NCI-H345 (cell line): ENCODE results near the gene EML5.
A peak's percentile ranks its signal among the peaks of the same experiment; 100 is the strongest.
"Not testable (repeated sequence)": the region's sequence is repeated elsewhere in the genome, so short reads cannot be mapped to it uniquely, and the experiment has no call there.

Experiments
- DNase-seq: peaks from one replicate; lab custom pipeline; 2025; lab: John Stamatoyannopoulos, UW

The EML5 gene

GRCh38 chr14:88792473-88793258 is at the start of gene EML5:
TSS of gene EML5 (minus strand) at chr14:88792953. CDS start at chr14:88792503, 450 bp downstream.
- peak; percentile 83 for DNase-seq

DNA sequence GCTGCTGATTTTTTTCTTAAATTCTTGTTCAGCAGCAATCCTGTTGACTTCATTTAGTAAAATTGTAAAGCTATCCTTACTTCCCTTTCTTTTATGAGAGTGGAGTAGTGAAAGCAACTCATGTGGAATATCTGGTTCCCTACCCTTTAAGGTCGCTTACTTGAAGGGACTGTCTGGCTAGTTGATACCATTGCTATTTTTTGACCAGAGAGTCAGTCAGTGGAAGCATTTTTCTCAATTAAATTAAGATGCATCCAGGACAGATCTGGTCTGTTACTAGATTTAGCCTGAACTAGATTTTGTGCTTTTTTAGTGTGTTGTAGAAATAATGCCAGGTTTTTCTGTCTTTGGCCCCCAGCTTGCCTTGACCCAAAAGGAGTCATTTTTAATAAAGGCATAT is 49.7 kb upstream of the EML5 start:
- no peak for DNase-seq

GRCh38 chr14:88841741-88842140 is 49.0 kb upstream of the EML5 start:
- DNase-seq: no peak

DNA sequence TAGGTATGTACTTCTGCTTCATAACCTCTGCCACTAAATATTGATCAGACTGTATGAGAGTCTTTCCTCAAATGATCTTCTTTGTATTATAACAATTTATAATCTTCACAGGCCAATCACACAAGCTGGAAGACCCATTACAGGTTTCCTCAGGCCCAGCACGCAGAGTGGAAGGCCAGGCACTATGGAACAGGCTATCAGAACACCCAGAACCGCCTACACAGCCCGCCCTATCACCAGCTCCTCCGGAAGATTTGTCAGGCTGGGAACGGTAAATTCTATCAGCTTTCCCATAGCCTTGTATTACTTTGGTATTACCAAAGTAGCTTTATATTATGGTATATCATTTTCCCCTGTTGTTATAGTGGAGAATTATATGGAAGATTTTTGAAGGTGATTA is 48.2 kb upstream of the EML5 start:
- no peak for DNase-seq

GRCh38 chr14:88838015-88838414 is 45.3 kb upstream of the EML5 start:
- DNase-seq: no peak

GRCh38 chr14:88837495-88837894 is 44.7 kb upstream of the EML5 start:
- no peak for DNase-seq

GRCh38 chr14:88835661-88836060 is 42.9 kb upstream of the EML5 start:
- DNase-seq: no peak

DNA sequence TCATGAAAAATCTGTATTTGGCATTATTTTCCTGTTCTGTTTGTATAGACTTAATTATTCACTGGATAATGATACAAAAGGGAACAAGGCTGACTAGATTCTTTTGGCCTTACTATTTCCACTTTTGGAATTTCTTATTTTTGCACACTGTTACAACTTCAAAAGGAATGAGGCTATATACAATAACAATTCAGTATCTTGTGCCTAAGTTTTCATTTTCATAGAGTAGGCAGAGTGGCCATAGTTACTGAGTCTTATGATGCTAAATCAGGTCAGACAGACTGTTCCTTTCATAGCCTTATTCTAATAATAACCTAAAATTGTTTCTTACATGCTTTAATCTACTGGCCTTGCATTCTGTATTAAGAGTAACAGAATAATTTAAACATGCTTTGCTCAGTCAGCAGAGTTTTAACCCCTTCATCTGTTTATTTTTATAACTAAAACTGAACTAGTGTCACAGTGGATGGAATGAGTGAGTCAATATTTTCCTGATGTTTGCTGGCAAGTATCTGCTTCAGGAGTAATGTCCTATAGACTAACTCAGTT is 42.2 kb upstream of the EML5 start:
- DNase-seq: no peak

DNA sequence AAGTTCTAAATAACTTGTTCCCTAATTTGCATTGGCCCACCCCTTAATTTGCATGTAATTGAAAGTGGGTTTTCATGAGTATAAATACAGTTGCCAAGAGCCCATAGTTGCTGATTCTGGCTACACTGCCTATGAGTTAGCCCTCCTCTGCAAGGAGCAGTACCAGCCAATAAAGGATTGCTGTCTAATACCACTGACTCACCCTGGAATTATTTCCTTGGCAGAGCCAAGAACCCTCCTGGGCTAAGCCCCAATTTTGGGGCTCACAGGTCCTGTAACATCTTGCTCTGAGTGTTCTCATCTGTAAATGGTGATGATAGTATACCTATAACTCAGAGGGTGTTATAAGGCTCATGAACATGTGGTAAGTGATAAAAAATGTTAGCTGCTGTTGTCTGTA is 38.5 kb upstream of the EML5 start:
- no peak for DNase-seq

GRCh38 chr14:88829685-88830302 is 37.0 kb upstream of the EML5 start:
- no peak for DNase-seq

DNA sequence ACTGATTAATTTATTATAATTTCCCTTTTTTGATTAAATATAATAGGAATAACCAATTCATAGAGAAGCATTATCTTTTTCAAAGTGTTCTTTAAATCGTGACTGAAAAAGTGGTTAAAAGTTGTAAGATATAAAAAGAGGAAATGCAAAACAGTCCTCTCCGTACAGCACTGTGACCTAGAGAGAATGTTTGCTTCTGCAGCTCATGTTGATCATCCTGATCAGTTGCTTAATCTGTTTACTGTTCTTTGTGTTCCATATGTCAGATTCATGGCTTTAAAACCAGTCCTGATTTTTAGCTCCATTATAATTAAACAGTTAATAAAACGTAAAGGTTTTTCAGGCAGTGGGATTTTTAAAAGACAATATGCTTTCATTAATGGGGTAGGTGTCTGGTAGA is 36.4 kb upstream of the EML5 start:
- no peak for DNase-seq

DNA sequence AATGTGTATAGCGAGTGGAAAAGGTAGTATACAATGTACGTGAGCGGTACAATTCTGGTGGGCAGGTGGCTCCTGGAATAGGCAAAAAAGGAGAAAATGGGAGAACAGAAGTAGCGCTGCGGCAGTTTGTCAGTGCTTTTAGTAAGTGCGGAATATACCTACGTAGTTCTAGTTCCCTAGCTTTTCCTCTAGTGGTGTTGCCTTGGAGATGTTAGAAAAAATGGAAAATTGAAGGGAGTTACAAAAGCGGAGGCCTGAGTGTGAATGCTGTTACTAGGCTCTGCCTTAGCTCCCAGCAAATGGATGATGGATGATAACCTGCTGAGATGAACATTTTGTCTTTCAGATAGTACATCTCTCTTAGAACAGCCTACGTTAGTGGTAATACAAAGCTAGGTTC is 32.8 kb upstream of the EML5 start:
- DNase-seq: no peak

DNA sequence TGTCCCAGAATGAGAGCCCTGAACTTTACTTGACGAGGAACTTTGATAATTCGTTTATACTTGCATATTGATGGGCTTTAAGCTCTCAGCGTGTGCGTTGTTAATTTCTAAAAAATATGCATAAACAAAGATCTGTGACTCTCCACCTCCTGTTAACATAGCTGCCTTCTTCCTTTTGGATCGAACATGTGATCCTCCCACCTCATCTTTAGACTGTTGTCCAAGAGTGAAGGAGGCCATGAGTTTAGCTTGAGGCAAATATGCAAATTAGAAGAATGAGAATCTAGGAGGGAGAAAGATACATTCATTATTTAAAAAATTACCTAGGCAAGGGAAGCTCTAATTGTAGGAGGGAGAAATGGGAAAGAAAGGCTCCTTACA is 32.3 kb upstream of the EML5 start:
- DNase-seq: no peak

GRCh38 chr14:88824314-88825077 is 31.7 kb upstream of the EML5 start, which contains the start of gene TTC8:
TSS of gene TTC8 (plus strand) at chr14:88824651. CDS start at chr14:88824708, 57 bp downstream.
- DNase-seq: peak; percentile 92

- DNase-seq: no peak
These were observed 31.2 kb upstream of the EML5 start for GRCh38 chr14:88823968-88824313.

- DNase-seq: no peak
These were observed 29.1 kb upstream of the EML5 start for GRCh38 chr14:88821888-88822287.

DNA sequence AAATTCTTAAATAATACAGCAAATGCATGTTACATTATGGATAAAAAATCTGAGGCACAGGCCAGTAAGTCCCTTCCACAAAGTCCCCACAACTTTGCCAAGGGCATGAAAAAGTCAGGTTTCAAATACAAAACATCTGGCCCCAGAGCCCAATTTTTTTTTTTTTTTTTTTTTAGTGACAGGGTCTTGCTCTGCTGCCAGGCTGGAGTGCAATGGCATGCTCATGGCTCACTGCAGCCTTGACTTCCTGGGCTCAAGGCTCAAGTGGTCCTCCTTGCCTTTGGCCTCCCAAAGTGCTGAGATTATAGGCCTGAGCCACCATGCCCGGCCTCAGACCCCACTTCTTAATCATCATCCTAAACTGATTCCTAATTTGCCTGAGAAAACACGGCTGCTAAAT is 28.6 kb upstream of the EML5 start:
- DNase-seq: no peak

GRCh38 chr14:88819674-88820073 is 26.9 kb upstream of the EML5 start:
- DNase-seq: not testable (repeated sequence)

DNA sequence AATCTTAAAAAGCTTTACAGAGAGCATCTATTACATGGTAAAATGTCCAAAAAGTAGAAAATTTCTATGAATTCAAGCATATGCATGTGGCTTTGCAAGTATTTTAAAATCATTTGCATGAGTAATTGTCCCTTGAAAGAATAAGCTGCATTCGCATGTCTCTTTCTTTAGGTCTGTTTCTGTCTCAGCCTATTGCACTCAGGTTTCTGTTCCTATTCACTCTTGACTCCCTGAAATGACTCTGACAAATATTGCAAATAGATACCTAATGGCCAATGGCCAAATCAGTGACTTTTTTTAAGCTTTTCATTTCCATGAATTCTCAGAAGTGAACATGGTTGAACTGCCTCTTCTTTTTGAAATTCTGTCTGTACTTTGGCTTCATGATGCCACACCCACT is 25.3 kb upstream of the EML5 start:
- no peak for DNase-seq

DNA sequence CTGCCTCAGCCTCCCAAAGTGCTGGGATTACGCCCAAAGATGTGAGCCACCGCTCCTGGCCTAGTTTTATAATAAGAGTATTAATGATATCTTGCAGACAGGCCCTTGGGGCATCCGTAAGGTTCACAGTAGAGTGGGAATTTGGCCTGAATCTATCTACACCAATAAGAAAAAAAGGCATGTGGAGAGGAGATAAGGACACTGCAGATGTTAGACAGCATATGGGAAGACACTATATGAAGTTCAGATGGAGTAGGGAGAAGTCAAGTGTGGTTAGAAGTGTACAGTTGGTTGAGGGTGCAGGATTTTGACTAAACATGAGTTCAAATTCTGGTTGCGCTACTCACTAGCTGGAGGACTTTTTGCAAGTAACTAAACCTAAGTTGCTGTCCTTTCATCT is 23.2 kb upstream of the EML5 start:
- no peak for DNase-seq

- DNase-seq: no peak
These were observed 15.6 kb upstream of the EML5 start for GRCh38 chr14:88808359-88808758.

DNA sequence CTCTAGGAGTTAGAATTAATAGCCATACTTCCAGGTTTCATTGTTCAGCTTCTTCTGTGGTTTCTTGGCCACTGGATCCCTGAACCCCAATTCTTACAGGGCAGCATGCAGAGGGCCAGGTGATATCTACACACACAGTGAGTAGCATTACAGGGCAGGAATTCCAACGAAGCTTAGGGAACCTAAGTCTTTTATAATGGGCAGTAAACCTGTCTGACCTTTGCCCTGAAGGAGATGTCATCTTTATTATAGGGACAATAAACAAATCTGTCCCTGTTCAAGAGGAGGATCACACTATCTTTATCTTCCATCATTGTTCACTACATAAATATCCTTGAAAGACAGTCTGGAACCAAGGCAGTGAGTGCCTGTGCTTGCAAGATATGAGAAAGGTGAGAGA is 11.7 kb upstream of the EML5 start:
- DNase-seq: no peak

GRCh38 chr14:88804035-88804434 is 11.3 kb upstream of the EML5 start:
- no peak for DNase-seq
